ENCODE results near the gene HOXC11.

HOXC11 gene

GRCh38 chr12:53981634-53982565 is 9.0 kb downstream of the HOXC11 start:
- no peak for TF ChIP-seq CTCF (IDR thresholded peaks at IDR 0.05; ENCODE audit: low read depth, low read length)
- no peak overlapping the region for H3K4me3 ChIP-seq (ENCODE audit: low read depth, low read length)

GRCh38 chr12:53982648-53983567 is 10.0 kb downstream of the HOXC11 start:
- no peak for TF ChIP-seq CTCF (IDR thresholded peaks at IDR 0.05; ENCODE audit: low read depth, low read length)
- no peak overlapping the region for H3K4me3 ChIP-seq (ENCODE audit: low read depth, low read length)

GRCh38 chr12:53983568-53983949 is 10.6 kb downstream of the HOXC11 start:
- no peak overlapping the region for H3K4me3 ChIP-seq (ENCODE audit: low read depth, low read length)
- TF ChIP-seq CTCF (IDR thresholded peaks at IDR 0.05; ENCODE audit: low read depth, low read length) = no peak

GRCh38 chr12:53983950-53984572 is 11.1 kb downstream of the HOXC11 start:
- H3K4me3 ChIP-seq (ENCODE audit: low read depth, low read length) = no peak overlapping the region
- no peak for TF ChIP-seq CTCF (IDR thresholded peaks at IDR 0.05; ENCODE audit: low read depth, low read length)

- no peak within 1 kb of the TSS for H3K4me3 ChIP-seq (ENCODE audit: low read depth, low read length)
- TF ChIP-seq CTCF (IDR thresholded peaks at IDR 0.05; ENCODE audit: low read depth, low read length) = peak; percentile 30; the same call in 1 of the 2 replicates
Measured at GRCh38 chr12:53984901-53985691, 12.2 kb downstream of the HOXC11 start, which contains the start of gene HOXC10. Gene HOXC10 (plus strand): TSS chr12:53985146. CDS start chr12:53985260, 114 bp downstream.

GRCh38 chr12:53985692-53985993 is 12.7 kb downstream of the HOXC11 start:
- H3K4me3 ChIP-seq (ENCODE audit: low read depth, low read length) = no peak overlapping the region
- no peak for TF ChIP-seq CTCF (IDR thresholded peaks at IDR 0.05; ENCODE audit: low read depth, low read length)

All from WI38 (cell line).